Mesodermal cell (in vitro differentiated cells): Measurements from ENCODE around the gene STAC.

Experiments
- H3K27ac ChIP-seq: 2 replicates; pipeline ENCODE4 v1.7.0; 2013; ENCODE audit warnings: mild to moderate bottlenecking, low read depth, low read length, moderate library complexity; ENCODE audit not compliant: severe bottlenecking
- H3K36me3 ChIP-seq: 2 replicates; pipeline ENCODE4 v1.7.1; 2013; ENCODE audit warnings: mild to moderate bottlenecking, low read length, moderate library complexity; ENCODE audit not compliant: control insufficient read depth, insufficient read depth
- H3K4me1 ChIP-seq: one replicate; pipeline ENCODE4 v1.7.1; 2013; ENCODE audit warnings: mild to moderate bottlenecking, low read length; ENCODE audit not compliant: insufficient read depth, control insufficient read depth, poor library complexity, severe bottlenecking
- H3K4me3 ChIP-seq: 2 replicates; pipeline ENCODE4 v1.7.0; 2013; ENCODE audit warnings: low read length, control low read depth, mild to moderate bottlenecking; ENCODE audit not compliant: insufficient read depth, poor library complexity, severe bottlenecking; ENCODE audit errors: extremely low read depth
- H3K9me3 ChIP-seq: 2 replicates; pipeline ENCODE4 v1.7.1; 2013; ENCODE audit warnings: mild to moderate bottlenecking, low read length, moderate library complexity; ENCODE audit not compliant: control insufficient read depth
- WGBS, 2 experiments: methylation state at CpG; one replicate each; pipeline ENCODE4 v1.1.5; 2013; ENCODE audit warnings: missing lambda C conversion rate in 2 of 2; ENCODE audit not compliant: insufficient coverage in 2 of 2; 5-methylcytosine and 5-hydroxymethylcytosine counted together

STAC gene

GRCh38 chr3:36409862-36410261 lies 29.6 kb downstream of the STAC start:
- Histone ChIP-seq H3K4me1 (no peaks in the 10 kb centered on the region), H3K36me3 (no peaks in the 10 kb centered on the region), H3K9me3 (no peaks in the 10 kb centered on the region), H3K4me3 (no peak overlapping the region), H3K27ac (no peak overlapping the region)
- WGBS, 2 experiments: 100% methylated on average over 1 of the region's 2 CpGs; no CpG with 5 or more reads in 1 of the 2 experiments

- Histone ChIP-seq H3K4me1 (no peaks in the 10 kb centered on the region), H3K27ac (no peak overlapping the region), H3K9me3 (no peaks in the 10 kb centered on the region), H3K36me3 (no peaks in the 10 kb centered on the region), H3K4me3 (no peak overlapping the region)
- 91% methylated on average over 1 of the region's 1 CpG; no CpG with 5 or more reads in 1 of the 2 experiments for WGBS, 2 experiments
These were observed 31.3 kb downstream of the STAC start for GRCh38 chr3:36411587-36411986.

- WGBS, 2 experiments: no CpG with 5 or more reads among the region's 1 CpG
- H3K9me3 ChIP-seq: no peaks in the 10 kb centered on the region
- no peaks in the 10 kb centered on the region for H3K36me3 ChIP-seq
- H3K4me3 ChIP-seq: no peak overlapping the region
- H3K27ac ChIP-seq: no peak overlapping the region
- H3K4me1 ChIP-seq: no peaks in the 10 kb centered on the region
These were observed 36.3 kb downstream of the STAC start for GRCh38 chr3:36416599-36416998.

GRCh38 chr3:36417237-36417636 lies 36.9 kb downstream of the STAC start:
- H3K36me3 ChIP-seq: no peaks in the 10 kb centered on the region
- H3K27ac ChIP-seq: no peak overlapping the region
- H3K4me3 ChIP-seq: no peak overlapping the region
- no peaks in the 10 kb centered on the region for H3K4me1 ChIP-seq
- 100% methylated on average over 1 of the region's 2 CpGs; no CpG with 5 or more reads in 1 of the 2 experiments for WGBS, 2 experiments
- H3K9me3 ChIP-seq: no peaks in the 10 kb centered on the region

- no peaks in the 10 kb centered on the region for H3K36me3 ChIP-seq
- H3K27ac ChIP-seq: no peak overlapping the region
- no CpG with 5 or more reads among the region's 1 CpG for WGBS, 2 experiments
- no peaks in the 10 kb centered on the region for H3K4me1 ChIP-seq
- no peak overlapping the region for H3K4me3 ChIP-seq
- H3K9me3 ChIP-seq: no peaks in the 10 kb centered on the region
These were observed 38.0 kb downstream of the STAC start for GRCh38 chr3:36418296-36418695.

GRCh38 chr3:36428445-36428844 lies 48.1 kb downstream of the STAC start:
- H3K4me1 ChIP-seq: no peaks in the 10 kb centered on the region
- WGBS, 2 experiments: 71 to 95% methylated on average over 3 of the region's 4 CpGs
- no peaks in the 10 kb centered on the region for H3K36me3 ChIP-seq
- no peak overlapping the region for H3K27ac ChIP-seq
- H3K9me3 ChIP-seq: no peaks in the 10 kb centered on the region
- H3K4me3 ChIP-seq: no peak overlapping the region

- H3K4me3 ChIP-seq: no peak overlapping the region
- no peaks in the 10 kb centered on the region for H3K4me1 ChIP-seq
- no peaks in the 10 kb centered on the region for H3K36me3 ChIP-seq
- WGBS, 2 experiments: 95 to 98% methylated on average over 3 of the region's 3 CpGs
- no peak overlapping the region for H3K27ac ChIP-seq
- no peaks in the 10 kb centered on the region for H3K9me3 ChIP-seq
These were observed 49.7 kb downstream of the STAC start for GRCh38 chr3:36429986-36430485.

GRCh38 chr3:36433511-36433910 lies 53.2 kb downstream of the STAC start:
- Histone ChIP-seq H3K4me3 (no peak overlapping the region), H3K27ac (no peak overlapping the region), H3K4me1 (no peaks in the 10 kb centered on the region), H3K9me3 (no peaks in the 10 kb centered on the region), H3K36me3 (no peaks in the 10 kb centered on the region)

- H3K36me3 ChIP-seq: no peaks in the 10 kb centered on the region
- no peak overlapping the region for H3K27ac ChIP-seq
- H3K4me3 ChIP-seq: no peak overlapping the region
- 87 to 94% methylated on average over 2 of the region's 2 CpGs for WGBS, 2 experiments
- H3K4me1 ChIP-seq: no peaks in the 10 kb centered on the region
- no peaks in the 10 kb centered on the region for H3K9me3 ChIP-seq
These were observed 54.6 kb downstream of the STAC start for GRCh38 chr3:36434687-36435426.

- Histone ChIP-seq H3K36me3 (peaks cover 7% of the 10 kb centered on the region), H3K27ac (no peak overlapping the region), H3K4me1 (peaks cover 12% of the 10 kb centered on the region), H3K9me3 (no peaks in the 10 kb centered on the region), H3K4me3 (no peak overlapping the region)
- WGBS, 2 experiments: 87 to 89% methylated on average over 7 to 8 of the region's 10 CpGs
These were observed 62.9 kb downstream of the STAC start for GRCh38 chr3:36443028-36443686.

GRCh38 chr3:36444909-36445308 lies 64.6 kb downstream of the STAC start:
- H3K9me3 ChIP-seq: no peaks in the 10 kb centered on the region
- no peak overlapping the region for H3K27ac ChIP-seq
- 92% methylated on average over 1 of the region's 1 CpG; no CpG with 5 or more reads in 1 of the 2 experiments for WGBS, 2 experiments
- H3K36me3 ChIP-seq: peaks cover 7% of the 10 kb centered on the region
- H3K4me1 ChIP-seq: peaks cover 12% of the 10 kb centered on the region
- no peak overlapping the region for H3K4me3 ChIP-seq
